Measurements from ENCODE around the gene RRAGA.
"Not testable (repeated sequence)": the region's sequence is repeated elsewhere in the genome, so short reads cannot be mapped to it uniquely, and the experiment has no call there.

RRAGA gene

GRCh38 chr9:19087106-19088000, 38.1 kb downstream of the RRAGA start:
- DNase-seq (ENCODE audit: low read depth) = peak; percentile 75

GRCh38 chr9:19097431-19097830, 48.2 kb downstream of the RRAGA start:
- not testable (repeated sequence) for DNase-seq (ENCODE audit: low read depth)
